Right lobe of liver (tissue), 6 donors: ENCODE measurements around the gene GLRX5. TPM values are rescaled to one million over a fixed set of nuclear protein-coding genes. Genes with fewer than 3 reads are reported as not detected.
"Not testable (repeated sequence)": the region's sequence is repeated elsewhere in the genome, so short reads cannot be mapped to it uniquely, and the experiment has no call there.

ENCODE experiments used
- ATAC-seq, 4 donors: fragments of 200-7000 bp; cut with Tn5 transposase; one replicate each; pipeline ENCODE4 v1.9.1; 2020; ENCODE audit warnings: mild to moderate bottlenecking in 4 of 4, moderate library complexity in 4 of 4
- DNase-seq, 3 donors: peaks; one replicate each; pipeline ENCODE4 v3.0.0-alpha.2; 2020
- H3K27ac ChIP-seq, 3 donors: fragments of 200-600 bp; one replicate each; pipeline ENCODE4 v1.8.0; 2022
- H3K27me3 ChIP-seq, 2 donors: fragments of 200-600 bp; one replicate each; pipeline ENCODE4 v1.8.0; 2022
- H3K36me3 ChIP-seq, 4 donors: fragments of 200-600 bp; sonication (generic) in 1 of 4; one replicate each; pipeline versions ENCODE4 v1.5.1 to v1.8.0; 2017 to 2022; ENCODE audit warnings: control low read depth in 1 of 4
- H3K4me1 ChIP-seq, 4 donors: fragments of 200-600 bp; sonication (generic) in 1 of 4; one replicate each; pipeline versions ENCODE4 v1.5.1 to v1.8.0; 2017 to 2022; ENCODE audit warnings: control low read depth in 1 of 4
- H3K4me3 ChIP-seq, 3 donors: fragments of 200-600 bp; one replicate each; pipeline ENCODE4 v1.8.0; 2022
- H3K9me3 ChIP-seq, 4 donors: fragments of 200-600 bp; sonication (generic) in 1 of 4; one replicate each; pipeline versions ENCODE4 v1.5.1 to v1.8.0; 2017 to 2022; ENCODE audit warnings: control low read depth in 1 of 4
- POLR2A ChIP-seq: fragments of 450-650 bp; IDR thresholded peaks from one replicate; pipeline ENCODE4 v1.6.1; 2017; ENCODE audit warnings: antibody characterized with exemption, mild to moderate bottlenecking
- WGBS: methylation state at CpG from one replicate; pipeline ENCODE4 v1.1.6; 2018; ENCODE audit warnings: low coverage, low lambda C conversion rate; ENCODE audit not compliant: insufficient coverage; ENCODE audit errors: missing lambda C conversion rate; 5-methylcytosine and 5-hydroxymethylcytosine counted together
- intact Hi-C, 2 donors: fragments of 100-400 bp; cut with DNase I; formaldehyde crosslinking; loops; one replicate each; pipeline versions ENCODE4 v1.11.2 to v1.14.1; 2022
- total RNA-seq, 6 experiments: library from RNA; depleted of rRNA in 2 of 6; stranded (reverse); fragments of >200 nt in 2 of 6; fragmentation: NEBNext Ultra II Directional in 3 of 6; extraction: Animal tissue kit (Norgen Biotek cat#: 25700) in 3 of 6; gene quantifications; one replicate each; pipeline versions ENCODE4 v1.1.0 to v1.2.4, GENCODE V29; 2016 to 2023
- TF ChIP-seq, protein P1 (sequence below), 4 donors: fragments of 200-600 bp in 3 of 4; fragments of 450-650 bp in 1 of 4; IDR thresholded peaks; one replicate each; pipeline versions ENCODE4 v1.5.1 to v1.8.0; 2016 to 2022; ENCODE audit warnings: antibody characterized with exemption in 4 of 4, mild to moderate bottlenecking in 2 of 4
- donor health status: DM: no; HTN: yes; CAD: no.
- donor health status: DM: no; HTN: no; CAD: no.
- donor health status: DM: no; HTN: no; CAD: no.
- donor health status: DM: no; HTN: yes; CAD: no.
- donor health status: DM: no; HTN: yes; CAD: no.

GLRX5 gene
- total RNA-seq, 6 experiments from 2014 or later = 31.4 to 48.5 (median 40.2) TPM

DNA sequence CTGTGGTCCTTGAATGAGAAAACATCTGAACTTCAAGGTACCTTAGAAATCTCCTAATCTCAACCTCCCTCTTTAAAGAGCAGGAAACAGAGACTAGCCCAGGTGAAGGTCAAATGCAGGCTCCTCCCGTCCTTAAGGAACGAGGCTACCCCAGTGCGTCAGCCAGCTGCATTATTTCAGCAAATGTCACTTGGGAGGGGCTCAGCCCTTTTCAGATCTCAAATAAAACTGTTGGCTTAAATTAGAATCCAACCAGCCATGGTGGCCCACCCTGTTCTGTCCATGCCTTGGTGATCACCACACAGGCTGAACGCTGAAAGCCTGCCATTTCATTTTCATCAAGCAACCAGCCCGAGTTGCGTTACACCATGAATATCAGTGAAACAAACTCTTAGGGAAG lies 25.4 kb upstream of the GLRX5 start:
- no peak for ATAC-seq
- H3K36me3 ChIP-seq = no peaks in the 10 kb centered on the region
- 100% methylated on average over 1 of the region's 6 CpGs for WGBS

GRCh38 chr14:95510344-95510743 lies 24.5 kb upstream of the GLRX5 start:
- H3K9me3 ChIP-seq, H3K4me3 ChIP-seq, intact Hi-C loops, ATAC-seq, H3K27ac ChIP-seq, H3K36me3 ChIP-seq, H3K27me3 ChIP-seq, DNase-seq: not testable (repeated sequence)
- WGBS = 89% methylated on average over 8 of the region's 9 CpGs
- H3K4me1 ChIP-seq = peaks cover 0 to 29% (median 9%) of the 10 kb centered on the region in 4 donors

More for the DNA sequence above, 25.4 kb upstream of the GLRX5 start:
- peaks cover 0 to 20% (median 8%) of the 10 kb centered on the region in 4 donors for H3K4me1 ChIP-seq
- no peaks in the 10 kb centered on the region for H3K27me3 ChIP-seq
- no peak overlapping the region for H3K4me3 ChIP-seq
- intact Hi-C loops = no loop called here
- no peak for TF ChIP-seq POLR2A
- TF ChIP-seq, protein P1, sequence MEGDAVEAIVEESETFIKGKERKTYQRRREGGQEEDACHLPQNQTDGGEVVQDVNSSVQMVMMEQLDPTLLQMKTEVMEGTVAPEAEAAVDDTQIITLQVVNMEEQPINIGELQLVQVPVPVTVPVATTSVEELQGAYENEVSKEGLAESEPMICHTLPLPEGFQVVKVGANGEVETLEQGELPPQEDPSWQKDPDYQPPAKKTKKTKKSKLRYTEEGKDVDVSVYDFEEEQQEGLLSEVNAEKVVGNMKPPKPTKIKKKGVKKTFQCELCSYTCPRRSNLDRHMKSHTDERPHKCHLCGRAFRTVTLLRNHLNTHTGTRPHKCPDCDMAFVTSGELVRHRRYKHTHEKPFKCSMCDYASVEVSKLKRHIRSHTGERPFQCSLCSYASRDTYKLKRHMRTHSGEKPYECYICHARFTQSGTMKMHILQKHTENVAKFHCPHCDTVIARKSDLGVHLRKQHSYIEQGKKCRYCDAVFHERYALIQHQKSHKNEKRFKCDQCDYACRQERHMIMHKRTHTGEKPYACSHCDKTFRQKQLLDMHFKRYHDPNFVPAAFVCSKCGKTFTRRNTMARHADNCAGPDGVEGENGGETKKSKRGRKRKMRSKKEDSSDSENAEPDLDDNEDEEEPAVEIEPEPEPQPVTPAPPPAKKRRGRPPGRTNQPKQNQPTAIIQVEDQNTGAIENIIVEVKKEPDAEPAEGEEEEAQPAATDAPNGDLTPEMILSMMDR (IDR thresholded peaks at IDR 0.05) = no peak
- H3K27ac ChIP-seq = no peak overlapping the region
- no peak for DNase-seq
- no peaks in the 10 kb centered on the region for H3K9me3 ChIP-seq

DNA sequence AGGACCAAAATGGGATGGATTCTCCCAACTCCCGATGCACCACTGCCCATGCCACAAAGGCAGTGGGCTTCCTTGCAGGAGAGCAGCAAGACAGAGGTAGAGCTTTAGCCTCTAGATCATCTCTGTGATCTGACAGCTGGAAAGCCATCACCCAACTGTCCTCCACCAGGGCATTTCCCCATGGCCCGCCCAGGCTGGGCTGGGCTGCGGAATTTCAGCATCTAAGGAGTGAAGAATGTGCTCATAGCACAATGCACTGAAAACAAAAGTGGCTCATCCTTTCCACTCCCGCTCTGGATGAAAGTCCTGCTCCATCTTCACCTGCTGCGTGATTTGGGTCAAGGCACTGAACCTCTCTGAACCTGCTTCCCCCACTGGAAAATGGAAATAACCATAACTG lies 24.0 kb upstream of the GLRX5 start:
- Histone ChIP-seq H3K4me1 (peaks cover 0 to 34% (median 9%) of the 10 kb centered on the region in 4 donors), H3K27ac (no peak overlapping the region), H3K9me3 (no peaks in the 10 kb centered on the region), H3K36me3 (no peaks in the 10 kb centered on the region), H3K4me3 (no peak overlapping the region), H3K27me3 (no peaks in the 10 kb centered on the region)
- no peak for TF ChIP-seq POLR2A
- TF ChIP-seq, protein P1 (IDR thresholded peaks at IDR 0.05) = no peak
- ATAC-seq (no peak), DNase-seq (no peak)
- WGBS = 100% methylated on average over 2 of the region's 5 CpGs
- intact Hi-C loops = no loop called here

DNA sequence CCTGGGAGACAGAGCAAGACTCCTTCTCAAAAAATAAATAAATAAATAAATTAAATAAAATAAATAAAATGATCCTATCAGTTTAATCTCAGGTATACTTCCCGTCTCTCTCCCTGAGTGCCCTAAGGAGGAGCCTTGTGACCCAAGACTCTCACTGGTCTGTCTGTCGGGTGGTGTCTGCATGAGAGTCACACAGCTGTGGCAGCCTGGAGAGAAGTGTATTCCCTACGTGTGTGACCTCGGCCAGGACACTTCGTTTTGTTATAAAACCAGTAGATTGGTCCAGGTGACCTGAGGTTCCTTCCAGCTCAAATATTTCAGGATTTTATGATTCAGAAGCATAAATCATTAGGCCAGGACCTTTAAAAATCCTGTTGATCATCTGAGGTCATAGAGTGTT lies 23.2 kb upstream of the GLRX5 start:
- 83% methylated on average over 2 of the region's 5 CpGs for WGBS
- H3K9me3 ChIP-seq = no peaks in the 10 kb centered on the region
- intact Hi-C loops = no loop called here
- no peaks in the 10 kb centered on the region for H3K36me3 ChIP-seq
- TF ChIP-seq, protein P1 (IDR thresholded peaks at IDR 0.05) = no peak
- no peak for TF ChIP-seq POLR2A
- H3K27ac ChIP-seq = no peak overlapping the region
- no peak overlapping the region for H3K4me3 ChIP-seq
- no peak for ATAC-seq
- no peaks in the 10 kb centered on the region for H3K27me3 ChIP-seq
- DNase-seq = no peak
- peaks cover 0 to 34% (median 9%) of the 10 kb centered on the region in 4 donors for H3K4me1 ChIP-seq

GRCh38 chr14:95513291-95513690 lies 21.6 kb upstream of the GLRX5 start:
- Histone ChIP-seq H3K27me3 (no peaks in the 10 kb centered on the region), H3K9me3 (no peaks in the 10 kb centered on the region), H3K4me1 (peaks cover 0 to 31% (median 2%) of the 10 kb centered on the region in 4 donors), H3K4me3 (no peak overlapping the region), H3K36me3 (no peaks in the 10 kb centered on the region), H3K27ac (no peak overlapping the region)
- 55% methylated on average over 6 of the region's 6 CpGs for WGBS
- ATAC-seq (no peak), DNase-seq (no peak)
- intact Hi-C loops = no loop called here
- TF ChIP-seq, protein P1 (IDR thresholded peaks at IDR 0.05) = no peak
- TF ChIP-seq POLR2A = no peak
